GM12878 (cell line): ENCODE measurements around the gene ZBTB44. TPM values are rescaled to one million over a fixed set of nuclear protein-coding genes. Genes with fewer than 3 reads are reported as not detected.

Source experiments
- BMI1 ChIP-seq: fragments of 450-650 bp; IDR thresholded peaks from 2 replicates; pipeline ENCODE4 v1.6.1; 2016; ENCODE audit warnings: mild to moderate bottlenecking, moderate library complexity, borderline replicate concordance
- CHD1 ChIP-seq: IDR thresholded peaks from 2 replicates; pipeline ENCODE4 v1.6.1; 2012; ENCODE audit warnings: low read depth, low read length, improper control_type of control experiment
- GABPA ChIP-seq: IDR thresholded peaks from 2 replicates; pipeline ENCODE4 v1.6.1; 2014; ENCODE audit warnings: antibody characterized with exemption, low read depth, mild to moderate bottlenecking, inconsistent platforms
- IRF4 ChIP-seq: IDR thresholded peaks from 2 replicates; pipeline ENCODE4 v1.6.1; 2011; ENCODE audit warnings: low read depth, low read length
- KDM1A ChIP-seq: fragments of 200-600 bp; sonication (generic); IDR thresholded peaks from 2 replicates; pipeline ENCODE4 v1.6.1; 2016; ENCODE audit warnings: borderline replicate concordance
- KLF5 ChIP-seq: fragments of 450-650 bp; IDR thresholded peaks from 2 replicates; pipeline ENCODE4 v1.6.1; 2014; ENCODE audit warnings: mild to moderate bottlenecking; ENCODE audit not compliant: partially characterized antibody
- LARP7 ChIP-seq: fragments of 450-650 bp; IDR thresholded peaks from 2 replicates; pipeline ENCODE4 v1.6.1; 2017; ENCODE audit warnings: mild to moderate bottlenecking
- MTA2 ChIP-seq: fragments of 450-650 bp; IDR thresholded peaks from 2 replicates; pipeline ENCODE4 v1.6.1; 2016; ENCODE audit warnings: low read depth, mild to moderate bottlenecking, moderate library complexity
- NR2C2 ChIP-seq: IDR thresholded peaks from 2 replicates; pipeline ENCODE4 v1.6.1; 2011; ENCODE audit warnings: borderline replicate concordance, low read depth; ENCODE audit not compliant: control insufficient read depth, insufficient read length
- NR2F1 ChIP-seq: fragments of 450-650 bp; conservative IDR thresholded peaks from 2 replicates; pipeline ENCODE4 v1.6.1; 2017; ENCODE audit warnings: mild to moderate bottlenecking
- PAX8 ChIP-seq: fragments of 450-650 bp; IDR thresholded peaks from 2 replicates; pipeline ENCODE4 v1.6.1; 2017; ENCODE audit warnings: mild to moderate bottlenecking, moderate library complexity
- PML ChIP-seq: IDR thresholded peaks from 2 replicates; pipeline ENCODE4 v1.6.1; 2012; ENCODE audit warnings: low read length, inconsistent platforms
- SMARCA5 ChIP-seq: fragments of 450-650 bp; IDR thresholded peaks from 2 replicates; pipeline ENCODE4 v1.6.1; 2017; ENCODE audit warnings: mild to moderate bottlenecking
- SPI1 ChIP-seq: IDR thresholded peaks from 2 replicates; pipeline ENCODE4 v1.6.1; 2011; ENCODE audit warnings: low read depth, mild to moderate bottlenecking, low read length, moderate library complexity, borderline replicate concordance; ENCODE audit not compliant: insufficient read depth
- SREBF2 ChIP-seq: IDR thresholded peaks from 2 replicates; pipeline ENCODE4 v1.6.1; 2012; ENCODE audit warnings: mild to moderate bottlenecking, low read length
- STAT1 ChIP-seq: fragments of 450-650 bp; conservative IDR thresholded peaks from 2 replicates; pipeline ENCODE4 v1.6.1; 2014; ENCODE audit warnings: antibody characterized with exemption, mild to moderate bottlenecking
- YBX1 ChIP-seq: fragments of 450-650 bp; IDR thresholded peaks from 2 replicates; pipeline ENCODE4 v1.6.1; 2016; ENCODE audit warnings: antibody characterized with exemption
- ZNF274 ChIP-seq: IDR thresholded peaks from one replicate; pipeline ENCODE4 v1.8.0; 2011; ENCODE audit not compliant: insufficient read length, insufficient read depth
- ZSCAN29 ChIP-seq: fragments of 450-650 bp; IDR thresholded peaks from 2 replicates; pipeline ENCODE4 v1.6.1; 2017; ENCODE audit warnings: mild to moderate bottlenecking, moderate library complexity
- polyA plus RNA-seq, 11 experiments: library from polyadenylated mRNA; depleted of rRNA in 4 of 11; unstranded in 6 of 11; stranded (reverse) in 5 of 11; fragments of >200 nt; fragmentation: Nextera tagmentation in 4 of 11; fragmentation: Illumina TruSeq in 1 of 11; extraction: Ambion mirVana in 4 of 11; extraction: Trizol in 1 of 11; gene quantifications; 1 replicate in 1 of 11; 2 replicates in 10 of 11; pipeline versions ENCODE4 v1.2.1 to v1.2.3, GENCODE V29; 2011 to 2016; ENCODE audit warnings: inconsistent platforms in 2 of 11, missing spikeins in 2 of 11, low read depth in 1 of 11
- total RNA-seq, 4 experiments: library from RNA; depleted of rRNA in 3 of 4; stranded (reverse); fragments of >200 nt in 3 of 4; fragmentation: Illumina TruSeq in 1 of 4; extraction: Trizol in 1 of 4; gene quantifications; 2 replicates each; pipeline versions ENCODE4 v1.2.1 to v1.2.3, GENCODE V29; 2013 to 2021
- TF ChIP-seq, protein P1 (sequence below): fragments of 450-650 bp; IDR thresholded peaks from 2 replicates; pipeline ENCODE4 v1.6.1; 2018; ENCODE audit warnings: mild to moderate bottlenecking, low read depth, moderate library complexity; ENCODE audit not compliant: partially characterized antibody
- TF ChIP-seq, protein P2 (sequence below): IDR thresholded peaks from 2 replicates; pipeline ENCODE4 v1.6.1; 2011; ENCODE audit warnings: low read depth, mild to moderate bottlenecking, low read length, moderate library complexity, borderline replicate concordance; ENCODE audit errors: extremely low read depth
- TF ChIP-seq, protein P3 (sequence below): fragments of 150-350 bp; IDR thresholded peaks from 2 replicates; pipeline ENCODE4 v1.6.1; 2014; ENCODE audit warnings: mild to moderate bottlenecking, low read depth, low read length
- TF ChIP-seq, protein P4 (sequence below): fragments of 450-650 bp; IDR thresholded peaks from 2 replicates; pipeline ENCODE4 v1.6.1; 2017; ENCODE audit warnings: antibody characterized with exemption, mild to moderate bottlenecking, moderate library complexity
- TF ChIP-seq, protein P5 (sequence below), 3 experiments: IDR thresholded peaks in 2 of 3; conservative IDR thresholded peaks in 1 of 3; 2 replicates each; pipeline ENCODE4 v1.5.1; 2011; ENCODE audit warnings: low read depth in 3 of 3, low read length in 3 of 3, mild to moderate bottlenecking in 3 of 3, control low read depth in 2 of 3, moderate library complexity in 2 of 3, inconsistent platforms in 1 of 3, mixed read lengths in 1 of 3; ENCODE audit not compliant: control insufficient read depth in 2 of 3, insufficient read depth in 1 of 3; ENCODE audit errors: extremely low read depth in 1 of 3

ZBTB44 gene
- total and polyA plus RNA-seq, 10 of the 15 experiments (the other 5 are each of a cell fraction or from before 2014, with no cell fraction given) = 2.8 to 38.2 (median 12.2) TPM

DNA sequence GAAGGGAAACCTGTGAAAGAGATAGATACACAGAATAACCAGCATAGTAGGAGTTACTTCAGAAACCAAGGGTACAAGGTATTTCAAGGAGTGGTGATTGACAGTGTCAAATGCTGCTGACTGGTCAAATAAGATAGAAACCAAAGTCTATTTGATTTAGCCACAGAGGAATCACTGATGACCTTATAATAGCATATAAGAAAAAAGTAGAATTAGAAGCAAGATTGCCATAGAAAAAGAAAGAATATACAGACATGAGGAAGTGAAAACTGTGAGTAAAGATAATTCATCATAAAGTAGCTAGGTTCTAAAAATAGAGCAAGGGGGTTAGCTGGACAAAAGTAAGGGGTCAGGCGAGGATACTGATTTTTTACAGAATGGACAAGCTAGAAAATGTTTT lies 14.2 kb downstream of the ZBTB44 start (continued):
- TF ChIP-seq, protein P1, sequence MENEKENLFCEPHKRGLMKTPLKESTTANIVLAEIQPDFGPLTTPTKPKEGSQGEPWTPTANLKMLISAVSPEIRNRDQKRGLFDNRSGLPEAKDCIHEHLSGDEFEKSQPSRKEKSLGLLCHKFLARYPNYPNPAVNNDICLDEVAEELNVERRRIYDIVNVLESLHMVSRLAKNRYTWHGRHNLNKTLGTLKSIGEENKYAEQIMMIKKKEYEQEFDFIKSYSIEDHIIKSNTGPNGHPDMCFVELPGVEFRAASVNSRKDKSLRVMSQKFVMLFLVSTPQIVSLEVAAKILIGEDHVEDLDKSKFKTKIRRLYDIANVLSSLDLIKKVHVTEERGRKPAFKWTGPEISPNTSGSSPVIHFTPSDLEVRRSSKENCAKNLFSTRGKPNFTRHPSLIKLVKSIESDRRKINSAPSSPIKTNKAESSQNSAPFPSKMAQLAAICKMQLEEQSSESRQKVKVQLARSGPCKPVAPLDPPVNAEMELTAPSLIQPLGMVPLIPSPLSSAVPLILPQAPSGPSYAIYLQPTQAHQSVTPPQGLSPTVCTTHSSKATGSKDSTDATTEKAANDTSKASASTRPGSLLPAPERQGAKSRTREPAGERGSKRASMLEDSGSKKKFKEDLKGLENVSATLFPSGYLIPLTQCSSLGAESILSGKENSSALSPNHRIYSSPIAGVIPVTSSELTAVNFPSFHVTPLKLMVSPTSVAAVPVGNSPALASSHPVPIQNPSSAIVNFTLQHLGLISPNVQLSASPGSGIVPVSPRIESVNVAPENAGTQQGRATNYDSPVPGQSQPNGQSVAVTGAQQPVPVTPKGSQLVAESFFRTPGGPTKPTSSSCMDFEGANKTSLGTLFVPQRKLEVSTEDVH = no peak
- TF ChIP-seq, protein P2, sequence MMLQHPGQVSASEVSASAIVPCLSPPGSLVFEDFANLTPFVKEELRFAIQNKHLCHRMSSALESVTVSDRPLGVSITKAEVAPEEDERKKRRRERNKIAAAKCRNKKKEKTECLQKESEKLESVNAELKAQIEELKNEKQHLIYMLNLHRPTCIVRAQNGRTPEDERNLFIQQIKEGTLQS = no peak
- peak; percentile 71 for TF ChIP-seq MTA2
- no peak for TF ChIP-seq STAT1
- no peak for TF ChIP-seq PAX8
- TF ChIP-seq KDM1A = no peak
- no peak for TF ChIP-seq KLF5
- no peak for TF ChIP-seq PML
- TF ChIP-seq, protein P3, sequence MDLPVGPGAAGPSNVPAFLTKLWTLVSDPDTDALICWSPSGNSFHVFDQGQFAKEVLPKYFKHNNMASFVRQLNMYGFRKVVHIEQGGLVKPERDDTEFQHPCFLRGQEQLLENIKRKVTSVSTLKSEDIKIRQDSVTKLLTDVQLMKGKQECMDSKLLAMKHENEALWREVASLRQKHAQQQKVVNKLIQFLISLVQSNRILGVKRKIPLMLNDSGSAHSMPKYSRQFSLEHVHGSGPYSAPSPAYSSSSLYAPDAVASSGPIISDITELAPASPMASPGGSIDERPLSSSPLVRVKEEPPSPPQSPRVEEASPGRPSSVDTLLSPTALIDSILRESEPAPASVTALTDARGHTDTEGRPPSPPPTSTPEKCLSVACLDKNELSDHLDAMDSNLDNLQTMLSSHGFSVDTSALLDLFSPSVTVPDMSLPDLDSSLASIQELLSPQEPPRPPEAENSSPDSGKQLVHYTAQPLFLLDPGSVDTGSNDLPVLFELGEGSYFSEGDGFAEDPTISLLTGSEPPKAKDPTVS = no peak
- peak; percentile 82; the same call in 1 of the 2 replicates for TF ChIP-seq SPI1
- no peak for TF ChIP-seq NR2F1
- TF ChIP-seq IRF4 = no peak
- TF ChIP-seq ZNF274 = no peak
- no peak for TF ChIP-seq YBX1
- TF ChIP-seq, protein P4, sequence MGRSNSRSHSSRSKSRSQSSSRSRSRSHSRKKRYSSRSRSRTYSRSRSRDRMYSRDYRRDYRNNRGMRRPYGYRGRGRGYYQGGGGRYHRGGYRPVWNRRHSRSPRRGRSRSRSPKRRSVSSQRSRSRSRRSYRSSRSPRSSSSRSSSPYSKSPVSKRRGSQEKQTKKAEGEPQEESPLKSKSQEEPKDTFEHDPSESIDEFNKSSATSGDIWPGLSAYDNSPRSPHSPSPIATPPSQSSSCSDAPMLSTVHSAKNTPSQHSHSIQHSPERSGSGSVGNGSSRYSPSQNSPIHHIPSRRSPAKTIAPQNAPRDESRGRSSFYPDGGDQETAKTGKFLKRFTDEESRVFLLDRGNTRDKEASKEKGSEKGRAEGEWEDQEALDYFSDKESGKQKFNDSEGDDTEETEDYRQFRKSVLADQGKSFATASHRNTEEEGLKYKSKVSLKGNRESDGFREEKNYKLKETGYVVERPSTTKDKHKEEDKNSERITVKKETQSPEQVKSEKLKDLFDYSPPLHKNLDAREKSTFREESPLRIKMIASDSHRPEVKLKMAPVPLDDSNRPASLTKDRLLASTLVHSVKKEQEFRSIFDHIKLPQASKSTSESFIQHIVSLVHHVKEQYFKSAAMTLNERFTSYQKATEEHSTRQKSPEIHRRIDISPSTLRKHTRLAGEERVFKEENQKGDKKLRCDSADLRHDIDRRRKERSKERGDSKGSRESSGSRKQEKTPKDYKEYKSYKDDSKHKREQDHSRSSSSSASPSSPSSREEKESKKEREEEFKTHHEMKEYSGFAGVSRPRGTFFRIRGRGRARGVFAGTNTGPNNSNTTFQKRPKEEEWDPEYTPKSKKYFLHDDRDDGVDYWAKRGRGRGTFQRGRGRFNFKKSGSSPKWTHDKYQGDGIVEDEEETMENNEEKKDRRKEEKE = no peak
- TF ChIP-seq SMARCA5 = no peak
- TF ChIP-seq BMI1 = no peak
- no peak for TF ChIP-seq SREBF2
- TF ChIP-seq, protein P5, sequence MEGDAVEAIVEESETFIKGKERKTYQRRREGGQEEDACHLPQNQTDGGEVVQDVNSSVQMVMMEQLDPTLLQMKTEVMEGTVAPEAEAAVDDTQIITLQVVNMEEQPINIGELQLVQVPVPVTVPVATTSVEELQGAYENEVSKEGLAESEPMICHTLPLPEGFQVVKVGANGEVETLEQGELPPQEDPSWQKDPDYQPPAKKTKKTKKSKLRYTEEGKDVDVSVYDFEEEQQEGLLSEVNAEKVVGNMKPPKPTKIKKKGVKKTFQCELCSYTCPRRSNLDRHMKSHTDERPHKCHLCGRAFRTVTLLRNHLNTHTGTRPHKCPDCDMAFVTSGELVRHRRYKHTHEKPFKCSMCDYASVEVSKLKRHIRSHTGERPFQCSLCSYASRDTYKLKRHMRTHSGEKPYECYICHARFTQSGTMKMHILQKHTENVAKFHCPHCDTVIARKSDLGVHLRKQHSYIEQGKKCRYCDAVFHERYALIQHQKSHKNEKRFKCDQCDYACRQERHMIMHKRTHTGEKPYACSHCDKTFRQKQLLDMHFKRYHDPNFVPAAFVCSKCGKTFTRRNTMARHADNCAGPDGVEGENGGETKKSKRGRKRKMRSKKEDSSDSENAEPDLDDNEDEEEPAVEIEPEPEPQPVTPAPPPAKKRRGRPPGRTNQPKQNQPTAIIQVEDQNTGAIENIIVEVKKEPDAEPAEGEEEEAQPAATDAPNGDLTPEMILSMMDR (IDR thresholded peaks at IDR 0.05 in 2 of 3, conservative IDR thresholded peaks at IDR 0.05 in 1 of 3; ENCODE audit: control insufficient read depth in 2 of 3, extremely low read depth in 1 of 3, insufficient read depth in 1 of 3, low read depth in 3 of 3, low read length in 3 of 3) = no peak
- no peak for TF ChIP-seq GABPA
- no peak for TF ChIP-seq LARP7
- no peak for TF ChIP-seq NR2C2
- TF ChIP-seq CHD1 = no peak
- no peak for TF ChIP-seq ZSCAN29
